ENCODE data around the gene PIK3CG.

Gene PIK3CG

GRCh38 chr7:106858618-106859532, 6.2 kb upstream of the PIK3CG start:
- no peak for DNase-seq (ENCODE audit: low read depth, low spot score)

DNA sequence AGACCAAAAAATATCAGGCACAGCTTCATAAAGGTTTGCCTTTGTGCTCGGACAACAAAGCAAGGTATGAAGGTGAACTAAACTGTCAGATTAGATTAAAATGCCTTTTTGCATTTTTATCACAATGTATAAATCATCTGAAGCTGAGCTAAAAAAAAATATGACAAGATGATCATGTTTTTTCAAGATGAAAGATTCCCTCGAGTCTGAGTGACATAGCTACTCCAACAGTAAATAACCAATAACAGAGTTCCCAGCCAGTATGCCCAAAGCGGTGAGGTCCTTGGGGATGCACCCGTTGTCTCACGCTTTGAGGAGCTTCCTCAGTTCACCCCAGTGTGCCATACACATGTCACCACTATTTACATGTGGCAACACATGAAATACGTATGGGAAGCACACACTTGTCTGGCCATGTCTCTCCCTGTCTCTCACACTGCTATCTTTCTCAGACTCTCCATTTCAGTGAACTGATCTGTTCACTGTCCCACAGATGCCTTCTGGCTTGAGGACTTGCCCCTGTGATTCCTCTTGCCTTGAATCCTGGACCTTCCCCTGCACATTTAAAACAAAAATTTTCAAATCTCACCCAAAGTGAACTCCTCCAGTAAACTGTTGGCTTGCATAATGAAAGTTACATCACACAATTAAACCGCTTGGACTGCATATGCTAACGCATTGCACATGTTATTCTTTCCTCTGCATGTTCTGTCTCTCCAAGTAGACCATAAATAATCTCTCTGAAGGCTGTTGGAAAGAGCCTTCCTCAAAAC, 2.6 kb upstream of the PIK3CG start:
- DNase-seq (ENCODE audit: low read depth, low spot score) = no peak

GRCh38 chr7:106863274-106863997, 1.6 kb upstream of the PIK3CG start:
- no peak for DNase-seq (ENCODE audit: low read depth, low spot score)

DNA sequence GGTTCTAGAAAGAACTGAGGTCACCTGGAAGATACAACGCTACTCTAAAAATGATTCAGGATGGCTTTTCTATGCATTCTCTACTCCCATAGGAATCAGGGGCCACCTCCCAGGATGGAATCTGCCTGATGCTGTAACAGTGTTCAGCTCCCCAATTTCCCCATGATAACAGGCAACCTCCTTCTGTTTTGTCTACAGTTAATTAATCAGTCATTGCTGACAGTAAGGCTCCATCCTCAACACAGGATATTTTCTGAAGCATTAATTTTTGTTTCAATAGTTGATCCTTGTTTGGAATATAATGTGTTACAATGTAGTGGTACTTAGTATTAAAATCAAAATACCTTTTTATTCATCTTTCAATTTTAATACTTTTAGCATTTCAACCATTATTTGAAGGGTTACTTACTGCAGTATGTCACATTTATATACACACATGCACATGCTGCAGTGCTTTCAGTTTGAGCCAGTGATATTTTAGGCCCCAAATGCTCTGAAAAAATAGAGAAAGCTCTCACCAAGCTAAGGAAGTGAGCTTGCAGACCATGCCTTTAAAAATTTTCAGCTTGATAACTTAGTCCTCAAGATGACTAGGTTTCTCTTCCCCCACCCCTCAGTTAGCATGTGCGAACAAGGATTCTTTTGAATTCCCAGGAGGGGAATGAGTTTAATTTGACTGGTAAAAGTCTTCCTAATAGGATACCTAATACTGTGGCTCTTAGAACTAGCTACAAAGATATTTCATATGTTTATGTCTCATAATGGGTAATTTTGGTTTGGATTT, 592 bp upstream of the PIK3CG start:
- DNase-seq (ENCODE audit: low read depth, low spot score) = no peak

DNA sequence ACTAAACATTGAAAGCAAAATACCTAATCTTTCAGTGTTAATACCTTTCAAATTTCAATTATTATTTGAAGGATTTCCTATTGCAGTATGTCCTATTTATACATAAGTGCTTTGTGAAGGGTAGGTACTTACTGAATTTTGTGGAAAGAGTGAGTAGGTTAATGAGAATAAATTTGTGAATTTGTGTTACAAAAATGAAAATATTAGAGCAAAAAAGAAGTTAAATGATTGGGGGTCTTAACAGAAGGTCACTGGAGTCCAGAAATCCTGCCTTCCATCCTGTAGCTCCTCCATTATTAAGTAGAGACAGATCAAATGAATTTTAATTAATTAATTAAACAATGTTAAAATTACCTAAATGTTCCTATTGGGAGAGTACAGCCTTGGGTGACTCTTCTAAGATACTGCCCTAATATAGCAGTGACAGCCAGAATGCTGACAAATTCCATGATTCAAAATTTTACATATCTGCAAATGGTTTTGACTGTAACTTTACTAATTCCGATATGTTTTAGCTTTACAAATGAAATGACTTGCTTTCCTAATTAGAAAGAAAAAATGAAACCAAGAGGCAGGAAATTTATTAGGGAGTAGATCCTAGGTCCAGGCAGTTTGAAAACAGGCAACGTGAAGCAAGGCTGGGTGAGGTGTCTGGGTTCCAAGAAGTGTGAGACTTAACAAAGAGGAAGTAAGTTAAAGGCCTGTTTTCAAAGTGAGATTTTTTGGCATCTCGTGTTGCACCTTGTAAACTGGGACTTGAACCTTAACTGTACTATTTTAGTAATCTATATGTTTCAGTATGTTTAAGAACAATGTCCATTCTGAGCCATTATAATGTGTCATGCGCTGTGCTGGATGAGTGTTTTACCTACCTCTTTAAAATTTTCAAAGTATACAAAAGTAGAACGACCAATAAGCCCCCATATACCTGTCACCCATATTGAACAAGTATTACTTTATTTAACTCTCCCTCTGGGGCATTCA, 1.5 kb downstream of the PIK3CG start:
- no peak for DNase-seq (ENCODE audit: low read depth, low spot score)

DNA sequence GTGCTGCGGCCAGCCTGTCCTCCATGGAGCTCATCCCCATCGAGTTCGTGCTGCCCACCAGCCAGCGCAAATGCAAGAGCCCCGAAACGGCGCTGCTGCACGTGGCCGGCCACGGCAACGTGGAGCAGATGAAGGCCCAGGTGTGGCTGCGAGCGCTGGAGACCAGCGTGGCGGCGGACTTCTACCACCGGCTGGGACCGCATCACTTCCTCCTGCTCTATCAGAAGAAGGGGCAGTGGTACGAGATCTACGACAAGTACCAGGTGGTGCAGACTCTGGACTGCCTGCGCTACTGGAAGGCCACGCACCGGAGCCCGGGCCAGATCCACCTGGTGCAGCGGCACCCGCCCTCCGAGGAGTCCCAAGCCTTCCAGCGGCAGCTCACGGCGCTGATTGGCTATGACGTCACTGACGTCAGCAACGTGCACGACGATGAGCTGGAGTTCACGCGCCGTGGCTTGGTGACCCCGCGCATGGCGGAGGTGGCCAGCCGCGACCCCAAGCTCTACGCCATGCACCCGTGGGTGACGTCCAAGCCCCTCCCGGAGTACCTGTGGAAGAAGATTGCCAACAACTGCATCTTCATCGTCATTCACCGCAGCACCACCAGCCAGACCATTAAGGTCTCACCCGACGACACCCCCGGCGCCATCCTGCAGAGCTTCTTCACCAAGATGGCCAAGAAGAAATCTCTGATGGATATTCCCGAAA, 2.7 kb downstream of the PIK3CG start:
- no peak for DNase-seq (ENCODE audit: low read depth, low spot score)

- no peak for DNase-seq (ENCODE audit: low read depth, low spot score)
These were observed 3.3 kb downstream of the PIK3CG start for GRCh38 chr7:106868364-106868763.

- no peak for DNase-seq (ENCODE audit: low read depth, low spot score)
These were observed 4.9 kb downstream of the PIK3CG start for GRCh38 chr7:106869954-106870353.

GRCh38 chr7:106870528-106870927, 5.4 kb downstream of the PIK3CG start:
- no peak for DNase-seq (ENCODE audit: low read depth, low spot score)

- DNase-seq (ENCODE audit: low read depth, low spot score) = no peak
These were observed 5.9 kb downstream of the PIK3CG start for GRCh38 chr7:106870983-106871410.

- DNase-seq (ENCODE audit: low read depth, low spot score) = no peak
These were observed 6.9 kb downstream of the PIK3CG start for GRCh38 chr7:106871793-106872571.

DNA sequence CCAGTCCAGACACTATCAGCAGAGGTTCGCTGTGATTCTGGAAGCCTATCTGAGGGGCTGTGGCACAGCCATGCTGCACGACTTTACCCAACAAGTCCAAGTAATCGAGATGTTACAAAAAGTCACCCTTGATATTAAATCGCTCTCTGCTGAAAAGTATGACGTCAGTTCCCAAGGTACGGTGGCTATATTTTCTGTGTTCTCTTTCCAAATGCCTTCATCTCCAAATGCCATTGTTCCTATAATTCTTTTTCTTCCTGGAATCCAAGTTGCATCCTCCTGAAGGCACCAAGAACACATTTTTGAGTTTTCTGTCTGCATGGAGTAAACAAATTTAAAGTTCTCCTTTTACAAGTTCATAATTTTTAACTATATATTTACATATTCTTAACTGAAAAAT, 7.7 kb downstream of the PIK3CG start:
- no peak for DNase-seq (ENCODE audit: low read depth, low spot score)

DNA sequence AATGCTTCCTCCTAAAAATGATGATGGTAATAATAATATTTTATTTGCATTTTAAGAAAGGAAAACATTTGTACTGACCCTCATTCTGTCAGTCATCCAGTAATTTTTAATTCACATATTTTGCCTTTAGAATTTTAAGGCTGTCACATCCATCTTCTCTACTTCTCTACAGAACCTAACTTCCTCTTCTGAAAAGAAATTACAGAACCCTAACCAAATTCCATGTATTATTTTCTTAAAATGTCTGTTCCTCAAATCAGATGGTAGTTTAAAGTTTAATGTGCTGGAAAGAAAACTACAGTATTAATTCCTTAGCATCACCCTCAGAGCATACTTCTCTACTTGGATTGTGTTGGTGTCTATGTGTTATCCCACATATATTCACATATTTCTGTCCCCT, 9.0 kb downstream of the PIK3CG start:
- no peak for DNase-seq (ENCODE audit: low read depth, low spot score)

DNA sequence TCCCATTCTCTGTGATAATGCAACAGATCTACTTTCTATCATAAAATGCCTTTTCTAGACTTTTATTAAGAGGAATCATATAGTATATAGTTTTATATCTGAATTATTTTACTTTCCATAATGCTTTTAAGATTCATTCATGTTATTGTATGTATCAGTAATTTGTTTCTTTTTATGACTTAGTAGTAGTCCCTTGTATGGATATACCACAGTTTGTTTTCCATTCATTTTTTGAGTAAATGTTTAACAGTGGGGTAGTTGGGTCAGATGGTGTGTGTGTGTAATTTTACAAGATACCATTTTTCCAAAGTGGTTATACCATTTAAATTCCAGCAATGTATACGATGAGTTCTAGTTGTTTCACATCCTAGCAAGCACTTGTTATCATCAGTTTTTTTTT, 10.4 kb downstream of the PIK3CG start:
- no peak for DNase-seq (ENCODE audit: low read depth, low spot score)

DNA sequence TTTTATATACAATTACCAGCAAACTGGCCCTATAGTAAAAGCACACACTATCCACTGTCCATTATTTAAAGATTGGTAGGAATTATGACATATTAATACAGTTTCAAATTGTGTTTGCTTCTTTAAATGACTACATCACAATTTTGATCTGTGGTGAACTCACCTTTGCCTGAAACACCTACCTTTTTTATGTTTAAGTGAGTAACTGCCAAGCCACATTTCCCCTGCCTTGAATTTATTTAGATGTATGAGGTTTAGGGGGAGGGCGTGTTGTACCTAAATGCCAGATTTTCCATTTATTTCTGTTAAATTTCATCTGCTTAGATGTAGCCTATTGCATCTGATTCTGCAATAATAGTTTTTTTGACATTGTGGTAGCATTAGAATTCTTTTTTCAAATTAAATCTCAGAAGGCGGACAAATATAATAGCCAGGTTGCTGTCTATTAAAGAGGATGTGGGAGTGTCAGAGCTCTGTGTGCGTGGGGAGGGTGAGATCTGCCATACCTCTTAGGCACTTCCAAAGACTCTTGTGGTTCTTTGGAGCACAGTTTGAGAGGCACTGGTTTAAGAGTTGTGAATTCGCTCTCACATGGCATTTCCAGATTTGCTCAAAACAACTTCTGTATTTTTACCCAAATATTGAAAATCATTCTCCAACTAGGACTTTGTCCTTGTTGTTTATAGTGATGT, 13.8 kb downstream of the PIK3CG start:
- DNase-seq (ENCODE audit: low read depth, low spot score) = no peak

DNA sequence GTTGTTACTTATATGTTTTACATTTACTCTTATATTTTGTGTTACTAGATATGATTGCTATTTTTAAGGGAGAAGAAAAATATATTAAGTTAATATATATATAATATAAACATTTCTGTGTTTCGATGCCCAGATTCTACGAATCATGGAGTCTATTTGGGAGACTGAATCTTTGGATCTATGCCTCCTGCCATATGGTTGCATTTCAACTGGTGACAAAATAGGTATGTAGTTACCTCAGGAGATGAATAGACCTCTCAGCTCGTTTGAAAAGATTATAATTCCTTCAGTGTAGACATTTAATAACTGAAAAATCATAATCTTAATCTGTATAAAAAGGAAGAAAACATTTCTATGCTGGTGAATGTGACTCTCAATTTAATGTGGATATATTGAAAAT, 16.9 kb downstream of the PIK3CG start:
- DNase-seq (ENCODE audit: low read depth, low spot score) = no peak

DNA sequence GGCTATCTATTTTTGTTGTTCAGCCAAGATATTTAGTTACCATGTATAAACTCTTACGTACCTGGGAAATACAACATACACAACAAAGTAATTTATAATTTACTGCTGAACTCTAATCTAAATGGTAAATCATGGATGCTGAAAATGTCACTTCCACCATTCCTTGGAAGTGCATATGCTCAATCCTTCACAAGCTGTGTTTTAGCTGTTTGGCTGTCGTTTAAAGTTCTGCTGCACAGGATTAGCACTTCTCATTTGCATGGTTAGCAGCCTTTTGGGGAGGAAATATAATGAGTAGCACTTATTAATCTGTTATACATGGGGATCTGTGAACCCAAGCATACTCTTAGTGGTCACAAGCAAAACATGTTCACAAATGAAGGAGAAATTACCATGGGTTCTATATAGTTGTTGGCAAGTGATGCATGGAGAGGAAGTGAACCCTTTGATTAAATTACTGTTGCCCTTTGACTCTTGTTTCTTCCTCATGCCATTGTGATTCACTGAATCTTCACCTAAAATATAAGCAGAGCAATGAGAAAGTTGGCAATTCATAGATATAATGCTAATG, 18.5 kb downstream of the PIK3CG start:
- DNase-seq (ENCODE audit: low read depth, low spot score) = no peak

GRCh38 chr7:106885652-106886051, 20.6 kb downstream of the PIK3CG start:
- no peak for DNase-seq (ENCODE audit: low read depth, low spot score)
